Kidney (tissue), 14 donors: Measurements from ENCODE around the gene KIF21A. TPM values are rescaled to one million over a fixed set of nuclear protein-coding genes. Genes with fewer than 3 reads are reported as not detected.

Experiments used
- DNase-seq, 5 donors: peaks; one replicate each; pipeline ENCODE4 v3.0.0-alpha.2; 2013 to 2020
- FAIRE-seq: peaks from 2 replicates; lab custom pipeline; 2012; peaks lifted over from hg19 to GRCh38; lab: Jason Lieb, UNC
- H3K27ac ChIP-seq, 2 donors: one replicate each; pipeline ENCODE4 v1.7.0; 2013; ENCODE audit warnings: low read depth in 2 of 2, low read length in 2 of 2, inconsistent platforms in 1 of 2
- H3K27me3 ChIP-seq: one replicate; pipeline ENCODE4 v1.7.1; 2013; ENCODE audit warnings: low read length, inconsistent platforms; ENCODE audit not compliant: control insufficient read depth, insufficient read depth
- H3K36me3 ChIP-seq, 3 donors: one replicate each; pipeline versions ENCODE4 v1.7.0 to v1.7.1; 2013; ENCODE audit warnings: low read length in 3 of 3, control low read depth in 1 of 3, inconsistent platforms in 1 of 3; ENCODE audit not compliant: insufficient read depth in 3 of 3, control insufficient read depth in 2 of 3
- H3K4me1 ChIP-seq, 3 donors: one replicate each; pipeline versions ENCODE4 v1.7.0 to v1.7.1; 2013; ENCODE audit warnings: low read length in 3 of 3, inconsistent platforms in 1 of 3, low read depth in 1 of 3; ENCODE audit not compliant: control insufficient read depth in 2 of 3, insufficient read depth in 2 of 3
- H3K4me3 ChIP-seq, 3 donors: one replicate each; pipeline versions ENCODE4 v1.7.0 to v1.8.1; 2013; ENCODE audit warnings: low read length in 3 of 3, control low read depth in 1 of 3, inconsistent platforms in 1 of 3
- H3K9ac ChIP-seq, 3 donors: one replicate each; pipeline versions ENCODE4 v1.7.0 to v1.7.1; 2013; ENCODE audit warnings: low read length in 3 of 3, control low read depth in 1 of 3, inconsistent platforms in 1 of 3
- H3K9me3 ChIP-seq, 3 donors: one replicate each; pipeline versions ENCODE4 v1.7.0 to v1.7.1; 2013; ENCODE audit warnings: low read length in 3 of 3, control low read depth in 1 of 3, inconsistent platforms in 1 of 3; ENCODE audit not compliant: control insufficient read depth in 2 of 3, insufficient read depth in 1 of 3
- CTCF ChIP-seq: IDR thresholded peaks from 3 replicates; pipeline ENCODE4 v1.5.1; 2012; ENCODE audit warnings: mild to moderate bottlenecking, moderate library complexity, borderline replicate concordance; ENCODE audit not compliant: insufficient read depth; ENCODE audit errors: extremely low read depth
- intact Hi-C: fragments of 100-400 bp; cut with DNase I; formaldehyde crosslinking; loops from one replicate; pipeline ENCODE4 v1.11.1; 2022
- polyA plus RNA-seq: library from polyadenylated mRNA; stranded (reverse); fragments of 350-450 nt; fragmentation: Illumina TruSeq; extraction: RNeasy Lipid Tissue Mini Kit (QIAGEN cat#74804); gene quantifications from one replicate; pipeline ENCODE4 v1.2.3, GENCODE V29; 2014; ENCODE audit warnings: low read depth, low replicate concordance; ENCODE audit not compliant: insufficient read depth
- total RNA-seq: library from RNA; stranded (reverse); fragmentation: NEBNext Ultra II Directional; extraction: Animal tissue kit (Norgen Biotek cat#: 25700); gene quantifications from one replicate; pipeline ENCODE4 v1.2.1, GENCODE V29; 2021
- donor health status: control.
- donor health status: control.
- donor health status: control.
- donor health status: control.
- donor health status: control.
- donor health status: DM: yes; HTN: yes; CAD: no.
- donor health status: Normal renal cell carcinoma (clear cell type).

Gene KIF21A
- total and polyA plus RNA-seq, 2 donors from 2014 or later = 16.8 to 25.7 TPM

- Histone ChIP-seq H3K9ac (no peak overlapping the region), H3K27me3 (no peaks in the 10 kb centered on the region), H3K4me1 (no peaks in the 10 kb centered on the region), H3K36me3 (no peaks in the 10 kb centered on the region), H3K9me3 (no peaks in the 10 kb centered on the region), H3K27ac (no peak overlapping the region), H3K4me3 (no peak overlapping the region)
- DNase-seq (no peak), FAIRE-seq (no peak)
- TF ChIP-seq CTCF = no peak
- intact Hi-C loops = no loop called here
Measured at GRCh38 chr12:39426636-39427240, 16.2 kb downstream of the KIF21A start.

GRCh38 chr12:39420043-39420442 is 22.9 kb downstream of the KIF21A start:
- Histone ChIP-seq H3K4me3 (no peak overlapping the region), H3K9me3 (no peaks in the 10 kb centered on the region)
- no peak for FAIRE-seq

GRCh38 chr12:39419471-39419870 is 23.4 kb downstream of the KIF21A start:
- intact Hi-C loops = no loop called here
- no peaks in the 10 kb centered on the region for H3K9me3 ChIP-seq
- no peaks in the 10 kb centered on the region for H3K36me3 ChIP-seq
- H3K4me1 ChIP-seq = no peaks in the 10 kb centered on the region
- FAIRE-seq (no peak), DNase-seq (no peak)
- no peak for TF ChIP-seq CTCF
- H3K27me3 ChIP-seq = no peaks in the 10 kb centered on the region
- H3K27ac ChIP-seq = no peak overlapping the region
- no peak overlapping the region for H3K9ac ChIP-seq
- H3K4me3 ChIP-seq = no peak overlapping the region

More at GRCh38 chr12:39420043-39420442, 22.9 kb downstream of the KIF21A start:
- Histone ChIP-seq H3K36me3 (no peaks in the 10 kb centered on the region), H3K27me3 (no peaks in the 10 kb centered on the region), H3K4me1 (no peaks in the 10 kb centered on the region), H3K27ac (no peak overlapping the region), H3K9ac (no peak overlapping the region)
- no peak for TF ChIP-seq CTCF
- DNase-seq = no peak
- intact Hi-C loops = no loop called here

GRCh38 chr12:39417916-39418315 is 25.0 kb downstream of the KIF21A start:
- no peak overlapping the region for H3K9ac ChIP-seq
- no peak for DNase-seq
- no peak for TF ChIP-seq CTCF
- H3K9me3 ChIP-seq = no peaks in the 10 kb centered on the region
- intact Hi-C loops = no loop called here
- no peak overlapping the region for H3K27ac ChIP-seq
- H3K36me3 ChIP-seq = no peaks in the 10 kb centered on the region
- no peaks in the 10 kb centered on the region for H3K4me1 ChIP-seq
- no peaks in the 10 kb centered on the region for H3K27me3 ChIP-seq
- FAIRE-seq = no peak
- H3K4me3 ChIP-seq = no peak overlapping the region
